ENCODE measurements around the gene MRTFB. TPM values are rescaled to one million over a fixed set of nuclear protein-coding genes. Genes with fewer than 3 reads are reported as not detected.

The MRTFB gene
- total and polyA plus RNA-seq, 9 donors: 7.2 to 45.6 (median 36.6) TPM

DNA sequence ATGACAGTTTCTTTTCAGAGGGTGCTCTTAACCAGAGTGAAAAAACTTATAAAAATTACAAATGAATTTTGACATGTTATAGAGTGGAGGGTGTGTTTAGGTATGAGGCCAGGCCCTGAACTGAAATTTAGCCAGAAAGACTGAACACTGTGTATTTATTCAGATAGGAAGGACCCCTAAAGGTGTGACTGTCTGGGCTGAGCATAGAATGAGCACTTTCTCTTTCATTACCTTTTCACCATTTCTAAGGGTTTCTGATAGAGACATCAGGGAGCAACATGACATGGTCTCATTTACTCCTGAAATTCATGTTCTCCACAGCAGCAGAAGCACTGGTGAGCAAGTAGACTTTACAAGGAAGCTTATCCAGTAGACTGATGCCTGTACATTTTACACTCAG lies 32.9 kb downstream of the MRTFB start:
- no peak for DNase-seq
- no peaks in the 10 kb centered on the region for H3K36me3 ChIP-seq
- intact Hi-C loops (cut with DNase I): no loop called here
- TF ChIP-seq POLR2A (IDR thresholded peaks at IDR 0.05) (no peak), EP300 (IDR thresholded peaks at IDR 0.05) (no peak)
- TF ChIP-seq, protein P1, sequence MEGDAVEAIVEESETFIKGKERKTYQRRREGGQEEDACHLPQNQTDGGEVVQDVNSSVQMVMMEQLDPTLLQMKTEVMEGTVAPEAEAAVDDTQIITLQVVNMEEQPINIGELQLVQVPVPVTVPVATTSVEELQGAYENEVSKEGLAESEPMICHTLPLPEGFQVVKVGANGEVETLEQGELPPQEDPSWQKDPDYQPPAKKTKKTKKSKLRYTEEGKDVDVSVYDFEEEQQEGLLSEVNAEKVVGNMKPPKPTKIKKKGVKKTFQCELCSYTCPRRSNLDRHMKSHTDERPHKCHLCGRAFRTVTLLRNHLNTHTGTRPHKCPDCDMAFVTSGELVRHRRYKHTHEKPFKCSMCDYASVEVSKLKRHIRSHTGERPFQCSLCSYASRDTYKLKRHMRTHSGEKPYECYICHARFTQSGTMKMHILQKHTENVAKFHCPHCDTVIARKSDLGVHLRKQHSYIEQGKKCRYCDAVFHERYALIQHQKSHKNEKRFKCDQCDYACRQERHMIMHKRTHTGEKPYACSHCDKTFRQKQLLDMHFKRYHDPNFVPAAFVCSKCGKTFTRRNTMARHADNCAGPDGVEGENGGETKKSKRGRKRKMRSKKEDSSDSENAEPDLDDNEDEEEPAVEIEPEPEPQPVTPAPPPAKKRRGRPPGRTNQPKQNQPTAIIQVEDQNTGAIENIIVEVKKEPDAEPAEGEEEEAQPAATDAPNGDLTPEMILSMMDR (IDR thresholded peaks at IDR 0.05): no peak
- H3K27ac ChIP-seq: no peak overlapping the region
- no peaks in the 10 kb centered on the region for H3K27me3 ChIP-seq
- H3K4me3 ChIP-seq: no peak overlapping the region
- H3K4me1 ChIP-seq (ENCODE audit: insufficient read depth): peaks cover 3% of the 10 kb centered on the region
- no peaks in the 10 kb centered on the region for H3K9me3 ChIP-seq

DNA sequence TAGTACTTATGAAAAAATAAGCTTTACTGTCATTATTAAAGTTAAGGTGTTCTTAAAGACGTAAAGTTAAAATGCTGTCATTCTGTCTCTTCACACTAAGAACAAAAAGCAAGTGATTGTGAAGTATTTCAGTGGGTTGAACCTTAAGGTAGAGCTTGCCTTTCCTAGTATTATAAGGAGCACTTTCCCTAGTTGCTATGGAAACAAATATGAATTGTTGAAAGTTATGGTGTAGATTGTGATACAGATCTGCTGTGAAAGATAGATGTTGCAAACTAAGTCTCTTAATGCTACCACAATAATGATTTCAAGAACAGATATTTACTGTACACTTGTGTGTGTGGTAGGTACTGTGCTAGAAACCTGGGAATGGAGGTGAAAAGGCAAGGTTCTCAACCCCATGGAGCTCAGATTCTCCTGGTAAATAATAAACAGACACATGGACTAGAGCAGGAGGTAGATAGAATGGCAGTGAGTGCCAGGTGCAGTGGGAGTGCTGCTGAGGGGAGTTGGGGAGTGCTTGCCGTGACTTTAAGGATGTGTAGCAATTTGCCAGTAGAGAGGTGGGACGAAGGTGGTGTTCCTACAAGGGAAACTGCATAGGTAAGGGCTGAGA lies 34.7 kb downstream of the MRTFB start:
- Histone ChIP-seq H3K27ac (no peak overlapping the region), H3K4me1 (ENCODE audit: insufficient read depth) (peaks cover 10% of the 10 kb centered on the region), H3K36me3 (no peaks in the 10 kb centered on the region), H3K27me3 (no peaks in the 10 kb centered on the region), H3K9me3 (no peaks in the 10 kb centered on the region), H3K4me3 (no peak overlapping the region)
- intact Hi-C loops (cut with DNase I): no loop called here
- no peak for TF ChIP-seq EP300 (IDR thresholded peaks at IDR 0.05)
- TF ChIP-seq POLR2A (IDR thresholded peaks at IDR 0.05): no peak
- TF ChIP-seq, protein P1 (IDR thresholded peaks at IDR 0.05): no peak
- DNase-seq: no peak
- WGBS, 3 donors: 87 to 94% (median 92%) methylated on average over 3 of the region's 3 CpGs

DNA sequence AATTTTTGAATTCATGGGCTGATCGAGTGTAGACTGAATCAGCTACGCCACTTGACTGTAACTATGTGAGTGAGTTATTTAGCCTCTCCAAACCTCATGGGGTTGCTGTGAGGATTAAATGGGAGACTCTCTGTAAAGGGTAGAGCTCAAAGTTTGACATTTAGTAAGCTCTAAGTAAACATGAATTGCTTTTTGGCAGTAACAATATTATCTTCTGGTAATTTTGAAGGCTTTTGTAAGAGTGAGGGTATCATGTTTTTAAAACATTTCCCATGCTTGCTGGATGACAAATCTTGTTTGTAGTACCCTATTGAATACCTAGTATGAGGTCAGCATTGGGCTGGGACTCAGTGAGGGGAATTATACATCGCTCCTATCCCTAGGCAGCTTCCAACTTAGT lies 35.3 kb downstream of the MRTFB start:
- peaks cover 15% of the 10 kb centered on the region for H3K4me1 ChIP-seq (ENCODE audit: insufficient read depth)
- intact Hi-C loops (cut with DNase I): no loop called here
- 81 to 92% (median 84%) methylated on average over 3 of the region's 3 CpGs for WGBS, 3 donors

DNA sequence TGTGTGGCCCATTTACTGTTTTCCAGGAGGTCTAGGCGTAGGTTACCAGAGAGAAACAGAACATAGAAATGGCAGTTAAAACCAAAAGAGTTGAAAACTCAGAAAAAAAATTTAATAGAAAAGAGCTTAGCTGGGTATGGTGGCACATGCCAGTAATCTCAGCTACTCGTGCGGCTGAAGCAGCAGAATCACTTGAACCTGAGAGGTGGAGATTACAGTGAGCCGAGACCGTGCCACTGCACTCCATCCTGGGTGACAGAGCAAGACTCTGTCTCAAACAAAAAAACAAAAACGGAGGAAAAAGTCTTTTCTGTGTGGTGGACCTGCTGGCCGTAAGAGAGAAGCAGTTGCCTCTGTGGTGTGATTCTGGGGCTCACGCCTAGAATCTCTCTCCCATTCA lies 35.8 kb downstream of the MRTFB start:
- no peaks in the 10 kb centered on the region for H3K27me3 ChIP-seq
- intact Hi-C loops (cut with DNase I): no loop called here
- TF ChIP-seq, protein P1 (IDR thresholded peaks at IDR 0.05): no peak
- TF ChIP-seq POLR2A (IDR thresholded peaks at IDR 0.05): no peak
- TF ChIP-seq EP300 (IDR thresholded peaks at IDR 0.05): no peak
- no peak overlapping the region for H3K4me3 ChIP-seq
- DNase-seq: no peak
- 93 to 97% (median 95%) methylated on average over 8 of the region's 8 CpGs for WGBS, 3 donors
- H3K36me3 ChIP-seq: no peaks in the 10 kb centered on the region
- no peaks in the 10 kb centered on the region for H3K9me3 ChIP-seq
- H3K4me1 ChIP-seq (ENCODE audit: insufficient read depth): peaks cover 19% of the 10 kb centered on the region
- H3K27ac ChIP-seq: no peak overlapping the region

More for the DNA sequence above, 35.3 kb downstream of the MRTFB start:
- no peaks in the 10 kb centered on the region for H3K36me3 ChIP-seq
- no peaks in the 10 kb centered on the region for H3K27me3 ChIP-seq
- DNase-seq: no peak
- TF ChIP-seq EP300 (IDR thresholded peaks at IDR 0.05) (no peak), POLR2A (IDR thresholded peaks at IDR 0.05) (no peak)
- TF ChIP-seq, protein P1 (IDR thresholded peaks at IDR 0.05): no peak
- no peak overlapping the region for H3K4me3 ChIP-seq
- H3K27ac ChIP-seq: no peak overlapping the region
- H3K9me3 ChIP-seq: no peaks in the 10 kb centered on the region
